Measurements from ENCODE around the gene ENAH.

DNA sequence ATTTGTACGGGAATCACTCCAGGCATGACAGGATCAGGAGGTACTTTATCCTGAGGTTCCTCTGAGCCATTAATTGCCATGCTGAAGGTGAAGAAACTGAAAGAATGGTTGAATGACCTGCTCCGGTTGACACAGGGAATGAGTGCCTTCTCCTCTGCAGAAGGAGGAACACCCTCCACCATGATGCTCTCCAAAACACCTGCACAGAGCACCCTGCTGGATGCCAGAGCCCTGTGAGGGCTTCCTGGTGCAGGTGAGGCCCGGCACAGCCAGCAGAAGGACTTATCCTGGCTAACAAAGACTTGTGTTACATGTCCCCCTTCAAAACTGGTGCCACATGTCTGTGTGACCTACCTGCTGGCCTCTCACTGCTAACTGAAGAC, 210.8 kb downstream of the ENAH start:
- TF ChIP-seq, protein P1, sequence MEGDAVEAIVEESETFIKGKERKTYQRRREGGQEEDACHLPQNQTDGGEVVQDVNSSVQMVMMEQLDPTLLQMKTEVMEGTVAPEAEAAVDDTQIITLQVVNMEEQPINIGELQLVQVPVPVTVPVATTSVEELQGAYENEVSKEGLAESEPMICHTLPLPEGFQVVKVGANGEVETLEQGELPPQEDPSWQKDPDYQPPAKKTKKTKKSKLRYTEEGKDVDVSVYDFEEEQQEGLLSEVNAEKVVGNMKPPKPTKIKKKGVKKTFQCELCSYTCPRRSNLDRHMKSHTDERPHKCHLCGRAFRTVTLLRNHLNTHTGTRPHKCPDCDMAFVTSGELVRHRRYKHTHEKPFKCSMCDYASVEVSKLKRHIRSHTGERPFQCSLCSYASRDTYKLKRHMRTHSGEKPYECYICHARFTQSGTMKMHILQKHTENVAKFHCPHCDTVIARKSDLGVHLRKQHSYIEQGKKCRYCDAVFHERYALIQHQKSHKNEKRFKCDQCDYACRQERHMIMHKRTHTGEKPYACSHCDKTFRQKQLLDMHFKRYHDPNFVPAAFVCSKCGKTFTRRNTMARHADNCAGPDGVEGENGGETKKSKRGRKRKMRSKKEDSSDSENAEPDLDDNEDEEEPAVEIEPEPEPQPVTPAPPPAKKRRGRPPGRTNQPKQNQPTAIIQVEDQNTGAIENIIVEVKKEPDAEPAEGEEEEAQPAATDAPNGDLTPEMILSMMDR (IDR thresholded peaks at IDR 0.05), result no peak
- TF ChIP-seq EZH2 (IDR thresholded peaks at IDR 0.05; ENCODE audit: borderline replicate concordance, insufficient read depth, low read depth, low read length, poor library complexity, severe bottlenecking), result no peak

All from B cell (primary cell).